Left ventricle myocardium inferior (tissue), 1 donor: ENCODE measurements around the gene POLRMT. TPM values are rescaled to one million over a fixed set of nuclear protein-coding genes. Genes with fewer than 3 reads are reported as not detected.

Experiments
- DNase-seq: peaks from one replicate; pipeline ENCODE4 v3.0.0-alpha.2; 2020
- H3K27ac ChIP-seq: fragments of 200-600 bp; replicated peaks from 2 replicates; pipeline ENCODE4 v1.8.0; 2021
- H3K27me3 ChIP-seq: fragments of 200-600 bp; 2 replicates; pipeline ENCODE4 v1.8.0; 2021; ENCODE audit warnings: low read depth
- H3K36me3 ChIP-seq: fragments of 200-600 bp; 2 replicates; pipeline ENCODE4 v1.8.0; 2021
- H3K4me1 ChIP-seq: fragments of 200-600 bp; 2 replicates; pipeline ENCODE4 v1.8.0; 2021
- H3K4me3 ChIP-seq: fragments of 200-600 bp; 2 replicates; pipeline ENCODE4 v1.8.0; 2021; ENCODE audit warnings: mild to moderate bottlenecking, moderate library complexity
- H3K9me3 ChIP-seq: fragments of 200-600 bp; replicated peaks from 2 replicates; pipeline ENCODE4 v1.8.0; 2021
- CTCF ChIP-seq: fragments of 200-600 bp; IDR thresholded peaks from 2 replicates; pipeline ENCODE4 v1.8.0; 2021; ENCODE audit warnings: antibody characterized with exemption, mild to moderate bottlenecking, borderline replicate concordance
- intact Hi-C: fragments of 100-400 bp; cut with micrococcal nuclease; formaldehyde crosslinking; loops from one replicate; pipeline ENCODE4 v1.11.0; 2022
- total RNA-seq: library from RNA; stranded (reverse); fragmentation: NEBNext Ultra II Directional; extraction: Animal tissue kit (Norgen Biotek cat#: 25700); gene quantifications from one replicate; pipeline ENCODE4 v1.2.1, GENCODE V29; 2021
- donor health status: DM: no; HTN: yes; CAD: no; lungs with severe emphysema.

The POLRMT gene
- total RNA-seq, 1 donor from 2014 or later, result 54.3 TPM

DNA sequence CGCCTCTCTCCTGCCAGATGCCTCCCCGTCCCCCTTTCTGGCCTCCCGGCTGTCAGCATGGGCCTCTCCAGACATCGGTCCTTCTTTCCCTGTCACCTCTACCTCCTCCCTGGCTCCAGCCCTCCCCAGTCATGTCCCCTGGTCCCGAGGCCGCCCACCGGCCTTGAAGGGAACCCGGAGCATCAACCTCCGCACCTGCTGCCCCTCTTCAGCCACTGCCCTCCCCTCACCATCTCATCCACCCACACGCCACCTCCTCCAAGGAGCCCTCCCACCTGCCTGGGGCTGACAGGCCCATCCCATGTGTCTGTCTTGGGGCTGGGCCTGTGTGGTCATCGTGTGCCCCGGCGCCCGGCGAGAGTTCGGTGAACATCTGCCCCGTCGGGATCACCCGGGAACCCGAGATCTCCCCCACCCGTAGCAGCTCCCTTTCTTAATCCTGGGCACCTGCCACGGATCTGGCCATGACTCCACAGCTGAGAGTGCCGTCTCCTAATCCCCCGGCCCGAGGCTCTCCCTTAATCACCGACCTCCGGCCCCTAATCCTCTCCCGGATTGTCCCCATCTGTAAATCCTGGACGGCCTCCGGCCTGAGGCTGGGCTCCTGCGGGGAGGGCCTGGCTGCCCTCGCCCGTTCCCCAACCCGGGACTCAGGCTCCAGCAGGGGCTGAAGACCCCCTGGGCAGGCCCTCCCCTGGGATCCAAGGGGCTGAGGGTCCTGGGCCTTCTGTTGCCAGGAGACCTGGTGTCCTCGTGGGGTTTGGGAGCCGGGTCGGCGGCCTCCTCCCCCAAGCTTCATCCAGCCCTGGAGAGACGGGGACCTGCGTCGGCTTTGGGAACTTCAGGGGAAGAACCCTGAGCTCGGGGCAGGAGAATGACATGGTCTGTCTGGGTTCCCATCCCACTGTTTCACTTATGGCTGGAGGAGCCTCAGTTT lies 37.7 kb downstream of the POLRMT start:
- intact Hi-C loops, result no loop called here
- no peak for TF ChIP-seq CTCF
- Histone ChIP-seq H3K4me3 (no peak overlapping the region), H3K4me1 (peaks cover 12% of the 10 kb centered on the region), H3K9me3 (no peaks in the 10 kb centered on the region), H3K36me3 (no peaks in the 10 kb centered on the region), H3K27ac (no peak overlapping the region), H3K27me3 (peaks cover 36% of the 10 kb centered on the region)
- no peak for DNase-seq

GRCh38 chr19:594265-594870 lies 39.0 kb downstream of the POLRMT start:
- H3K4me3 ChIP-seq, result no peak overlapping the region
- no peaks in the 10 kb centered on the region for H3K36me3 ChIP-seq
- peaks cover 42% of the 10 kb centered on the region for H3K27me3 ChIP-seq
- H3K4me1 ChIP-seq, result peaks cover 17% of the 10 kb centered on the region
- no peak for DNase-seq
- intact Hi-C loops, result no loop called here
- no peaks in the 10 kb centered on the region for H3K9me3 ChIP-seq
- no peak overlapping the region for H3K27ac ChIP-seq
- TF ChIP-seq CTCF, result no peak

DNA sequence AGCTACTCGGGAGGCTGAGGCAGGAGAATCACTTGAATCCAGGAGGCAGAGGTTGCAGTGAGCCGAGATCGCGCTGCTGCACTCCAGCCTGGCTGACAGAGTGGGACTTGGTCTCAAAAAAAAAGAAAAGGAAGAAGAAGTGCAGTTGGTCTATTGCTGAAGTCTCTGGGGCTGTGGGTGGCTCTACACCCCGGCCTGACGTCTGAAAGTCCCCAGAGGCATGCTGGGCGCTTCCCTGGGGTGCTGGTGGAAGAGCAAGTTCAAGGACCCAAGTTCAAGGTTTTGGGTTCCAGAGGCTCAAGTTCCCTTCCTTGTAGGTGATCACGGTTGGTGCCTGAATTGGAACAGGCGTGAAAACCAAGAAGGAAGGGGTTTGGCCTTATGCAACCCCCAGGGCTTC lies 39.8 kb downstream of the POLRMT start:
- H3K27ac ChIP-seq, result no peak overlapping the region
- peaks cover 26% of the 10 kb centered on the region for H3K4me1 ChIP-seq
- DNase-seq, result no peak
- TF ChIP-seq CTCF, result no peak
- no peak overlapping the region for H3K4me3 ChIP-seq
- H3K27me3 ChIP-seq, result peaks cover 51% of the 10 kb centered on the region
- no peaks in the 10 kb centered on the region for H3K36me3 ChIP-seq
- H3K9me3 ChIP-seq, result no peaks in the 10 kb centered on the region
- intact Hi-C loops, result no loop called here

DNA sequence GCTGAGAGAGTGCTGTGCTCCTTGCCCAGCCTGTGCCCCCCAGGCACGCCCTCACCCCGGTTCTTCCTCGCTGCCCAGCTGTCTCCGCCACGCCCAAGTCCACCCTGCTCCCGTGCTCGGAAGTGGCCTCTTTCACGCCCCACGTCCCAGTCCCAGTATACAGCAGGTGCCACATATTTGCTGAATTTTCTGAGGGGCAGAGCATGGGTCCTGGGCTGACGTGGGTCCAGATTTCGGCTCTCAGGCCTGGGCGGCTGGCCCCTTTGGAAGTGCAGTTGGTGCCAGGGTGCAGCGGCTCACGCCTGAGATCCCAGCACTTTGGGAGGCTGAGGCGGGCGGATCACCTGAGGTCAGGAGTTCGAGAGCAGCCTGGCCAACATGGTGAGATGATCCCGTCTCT lies 40.3 kb downstream of the POLRMT start:
- no peak for DNase-seq
- intact Hi-C loops, result no loop called here
- Histone ChIP-seq H3K4me3 (no peak overlapping the region), H3K27ac (no peak overlapping the region), H3K36me3 (no peaks in the 10 kb centered on the region), H3K9me3 (no peaks in the 10 kb centered on the region), H3K27me3 (peaks cover 55% of the 10 kb centered on the region), H3K4me1 (peaks cover 31% of the 10 kb centered on the region)
- TF ChIP-seq CTCF, result no peak

- no peak for TF ChIP-seq CTCF
- H3K36me3 ChIP-seq, result no peaks in the 10 kb centered on the region
- intact Hi-C loops, result no loop called here
- H3K9me3 ChIP-seq, result no peaks in the 10 kb centered on the region
- peaks cover 36% of the 10 kb centered on the region for H3K4me1 ChIP-seq
- H3K4me3 ChIP-seq, result no peak overlapping the region
- H3K27ac ChIP-seq, result no peak overlapping the region
- no peak for DNase-seq
- peaks cover 65% of the 10 kb centered on the region for H3K27me3 ChIP-seq
Measured at GRCh38 chr19:592101-592500, 41.2 kb downstream of the POLRMT start.
